ENCODE data around the gene DBNL.

DBNL gene

DNA sequence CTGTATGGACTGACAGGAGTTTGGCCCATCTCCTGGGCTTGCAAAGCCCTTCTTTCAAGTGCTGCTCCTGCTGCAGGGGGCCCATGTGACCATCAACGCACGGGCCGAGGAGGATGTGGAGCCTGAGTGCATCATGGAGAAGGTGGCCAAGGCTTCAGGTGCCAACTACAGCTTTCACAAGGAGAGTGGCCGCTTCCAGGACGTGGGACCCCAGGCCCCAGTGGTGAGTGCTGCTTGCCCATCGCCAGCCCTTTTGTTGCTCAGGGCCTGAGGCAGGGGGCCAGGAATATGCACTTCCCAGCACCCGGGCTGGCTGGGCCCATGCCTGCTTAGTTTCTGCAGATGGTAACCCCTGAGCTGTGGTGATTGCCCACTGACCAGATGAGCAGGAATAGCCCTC, 12.2 kb downstream of the DBNL start:
- TF ChIP-seq EGR1 (IDR thresholded peaks at IDR 0.05) (no peak), CEBPB (IDR thresholded peaks at IDR 0.05) (no peak)

- TF ChIP-seq TEAD4 (IDR thresholded peaks at IDR 0.05) (no peak), TAF1 (IDR thresholded peaks at IDR 0.05; ENCODE audit: low read depth) (no peak), TCF12 (IDR thresholded peaks at IDR 0.05; ENCODE audit: low read depth) (no peak), EP300 (IDR thresholded peaks at IDR 0.05; ENCODE audit: borderline replicate concordance) (no peak), USF1 (IDR thresholded peaks at IDR 0.05) (no peak), FOXM1 (IDR thresholded peaks at IDR 0.05; ENCODE audit: borderline replicate concordance, low read depth) (no peak), NFIC (IDR thresholded peaks at IDR 0.05) (no peak), RAD21 (IDR thresholded peaks at IDR 0.05; ENCODE audit: low read depth) (no peak), YY1 (IDR thresholded peaks at IDR 0.05; ENCODE audit: low read depth) (no peak), CEBPB (IDR thresholded peaks at IDR 0.05) (no peak), ZBTB7A (IDR thresholded peaks at IDR 0.05; ENCODE audit: low read depth) (no peak), CREB1 (IDR thresholded peaks at IDR 0.05; ENCODE audit: low read depth) (no peak), EGR1 (IDR thresholded peaks at IDR 0.05) (no peak)
- TF ChIP-seq, protein P1, sequence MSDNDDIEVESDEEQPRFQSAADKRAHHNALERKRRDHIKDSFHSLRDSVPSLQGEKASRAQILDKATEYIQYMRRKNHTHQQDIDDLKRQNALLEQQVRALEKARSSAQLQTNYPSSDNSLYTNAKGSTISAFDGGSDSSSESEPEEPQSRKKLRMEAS (IDR thresholded peaks at IDR 0.05): no peak
- TF ChIP-seq, protein P2, sequence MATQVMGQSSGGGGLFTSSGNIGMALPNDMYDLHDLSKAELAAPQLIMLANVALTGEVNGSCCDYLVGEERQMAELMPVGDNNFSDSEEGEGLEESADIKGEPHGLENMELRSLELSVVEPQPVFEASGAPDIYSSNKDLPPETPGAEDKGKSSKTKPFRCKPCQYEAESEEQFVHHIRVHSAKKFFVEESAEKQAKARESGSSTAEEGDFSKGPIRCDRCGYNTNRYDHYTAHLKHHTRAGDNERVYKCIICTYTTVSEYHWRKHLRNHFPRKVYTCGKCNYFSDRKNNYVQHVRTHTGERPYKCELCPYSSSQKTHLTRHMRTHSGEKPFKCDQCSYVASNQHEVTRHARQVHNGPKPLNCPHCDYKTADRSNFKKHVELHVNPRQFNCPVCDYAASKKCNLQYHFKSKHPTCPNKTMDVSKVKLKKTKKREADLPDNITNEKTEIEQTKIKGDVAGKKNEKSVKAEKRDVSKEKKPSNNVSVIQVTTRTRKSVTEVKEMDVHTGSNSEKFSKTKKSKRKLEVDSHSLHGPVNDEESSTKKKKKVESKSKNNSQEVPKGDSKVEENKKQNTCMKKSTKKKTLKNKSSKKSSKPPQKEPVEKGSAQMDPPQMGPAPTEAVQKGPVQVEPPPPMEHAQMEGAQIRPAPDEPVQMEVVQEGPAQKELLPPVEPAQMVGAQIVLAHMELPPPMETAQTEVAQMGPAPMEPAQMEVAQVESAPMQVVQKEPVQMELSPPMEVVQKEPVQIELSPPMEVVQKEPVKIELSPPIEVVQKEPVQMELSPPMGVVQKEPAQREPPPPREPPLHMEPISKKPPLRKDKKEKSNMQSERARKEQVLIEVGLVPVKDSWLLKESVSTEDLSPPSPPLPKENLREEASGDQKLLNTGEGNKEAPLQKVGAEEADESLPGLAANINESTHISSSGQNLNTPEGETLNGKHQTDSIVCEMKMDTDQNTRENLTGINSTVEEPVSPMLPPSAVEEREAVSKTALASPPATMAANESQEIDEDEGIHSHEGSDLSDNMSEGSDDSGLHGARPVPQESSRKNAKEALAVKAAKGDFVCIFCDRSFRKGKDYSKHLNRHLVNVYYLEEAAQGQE (IDR thresholded peaks at IDR 0.05; ENCODE audit: low read depth): no peak
Measured at GRCh38 chr7:44057181-44057848, 12.8 kb downstream of the DBNL start.

DNA sequence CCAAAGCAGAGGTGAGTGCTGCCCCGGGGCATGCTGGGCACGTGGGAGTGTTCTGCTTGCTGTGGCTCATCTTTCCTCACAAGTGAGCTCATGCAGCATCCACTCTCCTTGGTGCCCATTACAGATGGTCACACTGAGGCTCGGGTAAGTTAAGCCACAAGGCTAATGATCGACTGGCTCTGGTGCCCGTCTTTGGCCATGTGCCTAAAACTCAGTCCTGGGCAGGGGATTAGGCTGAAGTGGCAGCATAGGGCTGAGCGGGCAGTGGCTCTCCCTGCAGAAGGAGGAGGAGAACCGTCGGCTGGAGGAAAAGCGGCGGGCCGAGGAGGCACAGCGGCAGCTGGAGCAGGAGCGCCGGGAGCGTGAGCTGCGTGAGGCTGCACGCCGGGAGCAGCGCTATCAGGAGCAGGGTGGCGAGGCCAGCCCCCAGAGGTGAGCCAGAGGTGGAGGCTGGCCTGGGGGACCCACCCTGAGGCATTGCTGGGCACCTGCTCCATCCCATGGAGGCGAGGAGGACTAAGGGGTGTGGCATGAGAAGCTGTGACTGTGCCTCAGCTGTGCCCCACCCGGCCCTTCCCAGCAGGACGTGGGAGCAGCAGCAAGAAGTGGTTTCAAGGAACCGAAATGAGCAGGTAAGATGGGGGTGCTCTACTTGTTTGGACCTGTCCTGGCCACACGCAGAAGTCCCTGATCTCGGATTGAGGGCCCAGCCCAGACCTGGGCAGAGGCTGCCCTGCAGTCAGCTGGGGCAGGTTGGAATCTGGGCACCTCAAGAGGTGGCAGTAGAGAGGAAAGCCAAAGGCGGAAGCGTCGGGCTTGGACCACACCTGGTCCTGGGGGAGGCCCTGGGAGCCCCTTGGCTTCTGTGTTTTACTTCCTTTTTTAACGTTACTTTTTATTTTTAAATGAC, 13.6 kb downstream of the DBNL start:
- TF ChIP-seq CEBPB (IDR thresholded peaks at IDR 0.05) (no peak), TAF1 (IDR thresholded peaks at IDR 0.05; ENCODE audit: low read depth) (no peak), TCF12 (IDR thresholded peaks at IDR 0.05; ENCODE audit: low read depth) (no peak), YY1 (IDR thresholded peaks at IDR 0.05; ENCODE audit: low read depth) (no peak), RAD21 (IDR thresholded peaks at IDR 0.05; ENCODE audit: low read depth) (no peak), NFIC (IDR thresholded peaks at IDR 0.05) (no peak), USF1 (IDR thresholded peaks at IDR 0.05) (no peak), ZBTB7A (IDR thresholded peaks at IDR 0.05; ENCODE audit: low read depth) (no peak), EGR1 (IDR thresholded peaks at IDR 0.05) (no peak)
- TF ChIP-seq, protein P2 (IDR thresholded peaks at IDR 0.05; ENCODE audit: low read depth): no peak

DNA sequence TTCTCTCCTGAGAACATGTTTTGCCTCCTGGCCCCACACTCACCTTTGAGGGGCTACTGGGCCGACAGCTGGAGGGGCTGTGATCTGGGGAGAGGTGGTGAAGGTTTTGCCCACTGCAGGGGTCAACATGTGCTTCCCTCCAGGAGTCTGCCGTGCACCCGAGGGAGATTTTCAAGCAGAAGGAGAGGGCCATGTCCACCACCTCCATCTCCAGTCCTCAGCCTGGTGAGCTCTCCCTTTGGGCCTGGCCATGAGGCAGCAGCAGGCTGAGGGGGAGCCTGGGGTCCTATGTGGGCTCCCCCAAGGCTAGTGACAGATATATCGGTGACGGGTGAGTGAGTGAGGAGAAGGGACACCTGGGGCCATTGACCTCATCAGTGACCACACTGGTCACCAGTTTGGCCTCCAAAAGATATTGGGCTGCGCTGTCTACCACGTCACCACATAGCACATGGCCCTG, 14.3 kb downstream of the DBNL start:
- TF ChIP-seq, protein P1 (IDR thresholded peaks at IDR 0.05): no peak
- TF ChIP-seq YY1 (IDR thresholded peaks at IDR 0.05; ENCODE audit: low read depth): no peak
- TF ChIP-seq CREB1 (IDR thresholded peaks at IDR 0.05; ENCODE audit: low read depth): no peak
- no peak for TF ChIP-seq NFIC (IDR thresholded peaks at IDR 0.05)
- TF ChIP-seq TEAD4 (IDR thresholded peaks at IDR 0.05): no peak
- TF ChIP-seq EGR1 (IDR thresholded peaks at IDR 0.05): no peak
- TF ChIP-seq ZBTB7A (IDR thresholded peaks at IDR 0.05; ENCODE audit: low read depth): no peak
- TF ChIP-seq EP300 (IDR thresholded peaks at IDR 0.05; ENCODE audit: borderline replicate concordance): no peak
- TF ChIP-seq, protein P2 (IDR thresholded peaks at IDR 0.05; ENCODE audit: low read depth): no peak
- TF ChIP-seq USF1 (IDR thresholded peaks at IDR 0.05): no peak
- TF ChIP-seq CEBPB (IDR thresholded peaks at IDR 0.05): no peak
- TF ChIP-seq RAD21 (IDR thresholded peaks at IDR 0.05; ENCODE audit: low read depth): no peak

Measured in Ishikawa (cell line).